ENCODE measurements around the gene BLVRA. TPM values are rescaled to one million over a fixed set of nuclear protein-coding genes. Genes with fewer than 3 reads are reported as not detected.
"Not testable (repeated sequence)": the region's sequence is repeated elsewhere in the genome, so short reads cannot be mapped to it uniquely, and the experiment has no call there.

Gene BLVRA
- total RNA-seq, 1 donor from 2014 or later: 82.4 TPM

- DNase-seq (ENCODE audit: low spot score): peak; percentile 33
Observed at GRCh38 chr7:43792471-43793150, 34.1 kb downstream of the BLVRA start.

DNA sequence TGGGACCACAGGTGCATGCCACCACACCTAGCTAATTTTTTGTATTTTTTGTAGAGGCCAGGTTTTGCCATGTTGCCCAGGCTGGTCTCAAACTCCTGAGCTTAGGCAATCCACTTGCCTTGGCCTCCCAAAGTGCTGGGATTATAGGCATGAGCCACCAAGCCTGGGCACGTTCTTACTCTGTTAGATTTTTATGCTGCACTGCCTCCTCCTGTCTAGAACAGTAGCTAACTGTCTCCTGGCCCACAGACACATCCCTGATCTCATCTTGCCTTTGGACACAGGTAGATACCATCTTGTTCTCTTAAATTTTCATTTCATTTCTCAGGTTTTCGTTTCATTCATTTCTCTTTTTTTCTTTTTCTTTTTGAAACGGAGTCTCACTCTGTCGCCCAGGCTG, 41.1 kb downstream of the BLVRA start:
- DNase-seq (ENCODE audit: low spot score): no peak

DNA sequence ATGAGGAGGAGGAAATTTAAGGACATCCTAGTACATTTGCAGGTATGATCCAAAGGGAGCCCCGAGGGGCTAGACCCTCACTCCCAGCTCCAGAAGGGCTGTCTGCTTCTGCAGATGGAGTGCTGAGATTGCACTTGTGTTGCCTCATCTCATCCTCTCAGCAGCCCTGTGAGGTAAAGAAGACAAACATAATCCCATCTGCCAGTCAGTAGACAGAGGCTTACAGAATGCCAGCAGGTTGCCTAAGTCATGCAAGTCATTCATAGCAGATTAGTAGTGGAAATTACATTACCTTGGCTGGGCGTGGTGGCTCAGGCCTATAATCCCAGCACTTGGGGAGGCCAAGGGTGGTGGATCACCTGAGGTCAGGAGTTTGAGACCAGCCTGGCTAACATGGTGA, 45.4 kb downstream of the BLVRA start:
- DNase-seq (ENCODE audit: low spot score): no peak

- DNase-seq (ENCODE audit: low spot score): no peak
Observed at GRCh38 chr7:43808410-43808809, 49.9 kb downstream of the BLVRA start.

GRCh38 chr7:43810195-43810941, 51.9 kb downstream of the BLVRA start:
- not testable (repeated sequence) for DNase-seq (ENCODE audit: low spot score)

DNA sequence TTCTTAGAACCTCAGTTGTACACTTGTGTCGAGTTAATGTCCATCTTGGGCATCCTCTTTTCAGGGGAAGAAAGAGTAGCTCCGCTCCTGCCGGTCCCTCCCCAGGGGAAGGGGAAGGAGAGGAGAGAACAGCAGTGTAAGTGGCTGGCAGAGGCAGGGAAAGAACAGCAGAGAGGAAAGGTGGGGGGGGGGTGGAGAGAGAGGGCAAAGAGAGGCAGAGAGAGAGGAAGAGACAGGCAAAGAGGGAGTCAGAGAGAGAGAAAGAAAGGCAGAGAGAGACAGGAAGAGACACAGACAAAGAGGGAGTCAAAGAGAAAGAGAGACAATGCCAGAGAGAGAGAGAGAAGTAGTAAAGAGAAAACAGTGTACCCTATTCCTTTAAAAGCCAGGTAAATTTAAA, 56.9 kb downstream of the BLVRA start:
- DNase-seq (ENCODE audit: low spot score): no peak

- not testable (repeated sequence) for DNase-seq (ENCODE audit: low spot score)
Observed at GRCh38 chr7:43816046-43816797, 57.7 kb downstream of the BLVRA start.

DNA sequence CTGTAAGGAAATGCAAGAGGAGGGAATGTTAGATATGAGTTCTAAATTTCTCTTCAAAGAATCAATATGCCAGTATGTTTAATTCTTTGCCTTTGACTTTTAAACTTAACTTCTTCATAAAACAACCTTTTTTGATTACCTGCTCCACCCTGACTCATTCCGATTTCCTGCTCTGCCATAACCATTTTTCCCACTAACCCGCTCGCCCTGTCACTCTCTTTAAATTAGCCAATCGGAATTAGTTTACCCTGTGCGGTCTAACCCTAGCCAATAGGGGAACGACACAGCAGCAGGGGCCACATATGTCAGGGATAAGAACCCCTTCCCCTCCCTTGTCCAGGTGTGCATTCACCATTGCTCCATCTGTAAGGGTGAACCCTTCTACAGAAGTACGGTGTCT, 64.9 kb downstream of the BLVRA start:
- not testable (repeated sequence) for DNase-seq (ENCODE audit: low spot score)

- no peak for DNase-seq (ENCODE audit: low spot score)
Observed at GRCh38 chr7:43823941-43824340, 65.5 kb downstream of the BLVRA start.

- not testable (repeated sequence) for DNase-seq (ENCODE audit: low spot score)
Observed at GRCh38 chr7:43824513-43824912, 66.0 kb downstream of the BLVRA start.

- DNase-seq (ENCODE audit: low spot score): no peak
Observed at GRCh38 chr7:43824963-43825362, 66.5 kb downstream of the BLVRA start.

GRCh38 chr7:43825391-43825808, 66.9 kb downstream of the BLVRA start:
- DNase-seq (ENCODE audit: low spot score): no peak

DNA sequence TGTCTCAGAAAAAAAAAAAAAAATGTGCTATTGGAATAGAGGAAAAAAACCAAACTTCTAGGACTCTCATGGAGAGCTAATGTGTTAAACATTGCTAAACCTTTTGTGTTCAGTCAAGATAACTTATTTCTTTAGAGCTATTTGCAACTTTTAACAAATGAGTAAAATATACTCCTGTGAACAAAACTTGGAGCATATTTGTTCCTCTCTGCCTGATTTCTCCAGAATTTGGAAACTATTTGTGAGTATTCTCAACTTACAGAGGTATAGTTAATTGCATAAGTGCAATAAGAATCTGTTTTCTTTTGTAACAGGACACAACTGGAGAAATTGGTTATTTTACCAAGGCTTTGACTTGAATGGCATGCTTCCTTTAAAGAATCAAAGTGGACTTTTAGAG, 72.4 kb downstream of the BLVRA start:
- not testable (repeated sequence) for DNase-seq (ENCODE audit: low spot score)

DNA sequence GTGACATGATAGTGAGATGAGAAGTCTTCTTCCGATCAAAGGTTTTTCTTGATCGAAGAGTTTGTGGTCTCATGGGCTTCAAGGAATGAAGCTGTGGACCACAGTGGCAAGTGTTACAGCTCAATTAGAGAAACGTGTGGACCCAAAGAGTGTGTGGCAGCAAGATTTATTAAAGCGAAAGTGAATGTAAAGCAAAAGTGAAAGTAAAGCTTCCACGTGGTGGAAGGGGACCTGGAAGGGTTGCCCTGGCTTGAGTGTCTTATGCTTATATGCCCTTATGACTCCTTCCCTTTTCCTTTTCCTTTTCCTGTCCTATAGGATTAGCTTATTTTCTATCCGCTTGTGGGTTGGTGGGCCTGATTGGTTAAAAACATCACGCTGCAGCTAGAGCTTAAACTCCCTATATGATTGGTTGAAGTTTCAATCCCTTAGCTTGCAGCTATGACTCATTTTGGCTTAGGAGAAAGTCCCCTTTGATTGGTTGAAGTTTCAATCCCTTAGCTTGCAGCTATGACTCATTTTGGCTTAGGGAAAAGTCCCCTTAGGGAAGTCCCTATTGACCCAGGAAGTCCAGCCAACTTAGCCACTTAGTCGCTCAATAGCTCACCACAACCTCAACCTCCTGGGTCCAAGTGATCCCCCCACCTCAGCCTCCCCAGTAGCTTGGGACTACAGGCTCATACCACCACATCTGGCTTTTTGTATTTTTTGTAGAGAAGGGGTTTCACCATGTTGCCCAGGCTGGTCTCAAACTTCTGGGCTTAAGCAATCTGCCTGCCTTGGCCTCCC, 76.2 kb downstream of the BLVRA start:
- no peak for DNase-seq (ENCODE audit: low spot score)

- DNase-seq (ENCODE audit: low spot score): no peak
Observed at GRCh38 chr7:43838201-43838658, 79.8 kb downstream of the BLVRA start.

DNA sequence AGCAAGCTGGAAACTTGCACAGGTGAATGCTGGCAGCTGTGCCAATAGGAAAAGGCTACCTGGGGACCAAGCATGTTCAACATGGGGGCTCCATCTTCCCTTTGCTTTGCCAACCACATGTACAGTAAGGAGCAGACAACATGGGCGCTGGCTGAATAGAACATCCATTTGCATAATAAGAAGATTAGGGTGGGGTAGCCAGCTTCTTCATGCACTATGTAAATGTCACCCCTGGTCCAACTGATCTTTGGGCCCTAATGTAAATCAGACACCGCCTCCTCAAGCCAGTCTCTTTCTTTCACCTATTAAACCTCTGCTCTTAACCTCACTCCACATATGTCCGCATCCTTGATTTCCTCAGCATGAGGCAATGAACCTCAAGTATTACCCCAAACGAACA, 84.8 kb downstream of the BLVRA start:
- no peak for DNase-seq (ENCODE audit: low spot score)

DNA sequence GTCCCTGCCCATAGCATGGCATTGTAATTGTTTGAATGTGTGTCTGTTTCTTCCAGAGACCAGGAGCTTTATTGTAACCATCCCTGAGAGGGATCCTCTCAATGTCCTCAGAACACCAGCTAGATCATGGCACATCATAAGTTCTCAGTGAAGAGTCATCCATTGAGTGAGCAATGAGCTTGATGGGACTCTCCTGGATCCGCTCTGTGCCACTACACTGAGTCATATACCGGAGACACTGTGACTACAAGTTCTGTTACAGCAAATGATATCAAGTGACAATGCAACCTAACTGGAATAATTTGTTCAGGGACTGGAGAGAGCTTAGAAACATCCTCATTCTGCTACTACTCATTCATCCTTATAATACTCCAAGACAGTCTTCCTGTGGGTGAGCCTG, 85.8 kb downstream of the BLVRA start:
- DNase-seq (ENCODE audit: low spot score): no peak

GRCh38 chr7:43844662-43845061, 86.2 kb downstream of the BLVRA start:
- DNase-seq (ENCODE audit: low spot score): no peak

- DNase-seq (ENCODE audit: low spot score): no peak
Observed at GRCh38 chr7:43847496-43847895, 89.0 kb downstream of the BLVRA start.

- DNase-seq (ENCODE audit: low spot score): no peak
Observed at GRCh38 chr7:43849047-43849446, 90.6 kb downstream of the BLVRA start.
